A673 (cell line): ENCODE data around the gene APIP. TPM values are rescaled to one million over a fixed set of nuclear protein-coding genes. Genes with fewer than 3 reads are reported as not detected.

Experiments used
- BruUV-seq: library from RNA; stranded (reverse); fragments of 400-500 nt; replicated peaks from 2 replicates; lab custom pipeline; 2021; lab: Mats Ljungman, UMichigan
- CTCF ChIA-PET: fragments of 300-600 bp; sonication (Branson Sonifier 250); formaldehyde crosslinking; loops from one replicate; lab custom pipeline; 2022; ENCODE audit warnings: antibody characterized with exemption; lab: Charles Lee
- POLR2A ChIA-PET: fragments of 300-600 bp; sonication (Branson Sonifier 250); formaldehyde crosslinking; loops from one replicate; lab custom pipeline; 2022; ENCODE audit warnings: antibody characterized with exemption; ENCODE audit not compliant: low non-redundant PET; lab: Charles Lee
- DNase-seq: peaks from one replicate; pipeline ENCODE4 v3.0.0-alpha.2; 2015; ENCODE audit warnings: low spot score
- H3K27ac ChIP-seq: fragments of 200-600 bp; sonication (generic); 2 replicates; pipeline ENCODE4 v1.5.1; 2016; ENCODE audit warnings: mixed run types, low read depth, mild to moderate bottlenecking, mixed read lengths, antibody characterized with exemption, low read length; ENCODE audit not compliant: poor library complexity, severe bottlenecking
- H3K27me3 ChIP-seq: fragments of 200-600 bp; sonication (generic); replicated peaks from 2 replicates; pipeline ENCODE4 v1.6.1; 2017; ENCODE audit warnings: mixed run types, low read depth, mild to moderate bottlenecking, mixed read lengths, antibody characterized with exemption, low read length; ENCODE audit not compliant: insufficient read depth, poor library complexity
- H3K36me3 ChIP-seq: fragments of 200-600 bp; sonication (generic); 2 replicates; pipeline ENCODE4 v1.6.1; 2016; ENCODE audit warnings: mixed run types, mild to moderate bottlenecking, mixed read lengths, antibody characterized with exemption, low read length; ENCODE audit not compliant: insufficient read depth, poor library complexity, severe bottlenecking
- H3K4me1 ChIP-seq: fragments of 200-600 bp; sonication (generic); 2 replicates; pipeline ENCODE4 v1.6.1; 2017; ENCODE audit warnings: mixed run types, mild to moderate bottlenecking, mixed read lengths, antibody characterized with exemption, low read length; ENCODE audit not compliant: insufficient read depth, poor library complexity, severe bottlenecking
- H3K4me3 ChIP-seq: fragments of 200-600 bp; sonication (generic); 2 replicates; pipeline ENCODE4 v1.5.1; 2016; ENCODE audit warnings: low read depth, mixed run types, mild to moderate bottlenecking, mixed read lengths, low read length; ENCODE audit not compliant: poor library complexity, severe bottlenecking
- H3K9me3 ChIP-seq: fragments of 200-600 bp; sonication (generic); 2 replicates; pipeline ENCODE4 v1.6.1; 2016; ENCODE audit warnings: mixed run types, low read depth, mild to moderate bottlenecking, mixed read lengths, antibody characterized with exemption, low read length; ENCODE audit not compliant: poor library complexity, severe bottlenecking
- EZH2 ChIP-seq: fragments of 200-600 bp; sonication (generic); IDR thresholded peaks from 2 replicates; pipeline ENCODE4 v1.6.1; 2017; ENCODE audit warnings: borderline replicate concordance, low read depth, mild to moderate bottlenecking, mixed read lengths, antibody characterized with exemption, low read length; ENCODE audit not compliant: poor library complexity, severe bottlenecking
- intact Hi-C: fragments of 100-400 bp; cut with micrococcal nuclease; formaldehyde crosslinking; loops from one replicate; pipeline ENCODE4 v1.10.0; 2022; ENCODE audit not compliant: unreplicated experiment
- total RNA-seq: library from RNA; stranded (reverse); gene quantifications from 2 replicates; pipeline ENCODE4 v1.2.3, GENCODE V29; 2021
- TF ChIP-seq, protein P1 (sequence below): fragments of 300-800, 200-600 bp; sonication (generic); conservative IDR thresholded peaks from 2 replicates; pipeline ENCODE4 v1.5.1; 2017; ENCODE audit warnings: low read depth, mild to moderate bottlenecking, antibody characterized with exemption, low read length, moderate library complexity, mixed read lengths

APIP gene
- total RNA-seq, 1 experiment from 2014 or later = 99.8 TPM

DNA sequence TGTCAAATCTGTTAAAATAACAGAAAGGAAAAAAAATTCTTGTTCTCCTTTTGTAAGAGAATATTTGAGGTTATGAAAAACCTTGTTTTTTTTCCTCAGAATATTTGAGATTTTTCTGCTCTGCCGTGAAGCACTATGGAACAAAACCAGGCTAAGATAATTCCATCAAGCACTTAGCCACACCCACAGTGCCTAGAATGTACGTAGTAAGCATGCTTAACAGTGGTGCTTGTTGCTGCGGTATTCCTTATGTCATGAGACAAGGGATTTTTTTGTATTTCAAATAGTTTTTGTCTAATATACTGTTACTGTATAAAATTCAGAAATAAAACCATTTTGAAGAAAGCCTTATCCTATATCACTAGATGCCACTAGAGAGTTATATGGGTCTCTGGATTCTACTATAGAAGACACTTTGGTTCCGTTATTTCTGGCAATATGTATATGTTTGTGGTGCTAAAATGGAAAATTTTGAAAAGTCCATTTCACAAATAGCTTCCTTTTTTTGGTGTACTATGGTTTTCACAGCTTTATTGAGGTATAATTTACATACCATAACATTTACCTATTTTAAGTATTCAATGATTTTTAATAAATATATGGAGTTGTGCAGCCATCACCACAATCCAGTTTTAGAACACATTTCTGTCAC lies 24.0 kb upstream of the APIP start:
- TF ChIP-seq EZH2 = no peak
- TF ChIP-seq, protein P1, sequence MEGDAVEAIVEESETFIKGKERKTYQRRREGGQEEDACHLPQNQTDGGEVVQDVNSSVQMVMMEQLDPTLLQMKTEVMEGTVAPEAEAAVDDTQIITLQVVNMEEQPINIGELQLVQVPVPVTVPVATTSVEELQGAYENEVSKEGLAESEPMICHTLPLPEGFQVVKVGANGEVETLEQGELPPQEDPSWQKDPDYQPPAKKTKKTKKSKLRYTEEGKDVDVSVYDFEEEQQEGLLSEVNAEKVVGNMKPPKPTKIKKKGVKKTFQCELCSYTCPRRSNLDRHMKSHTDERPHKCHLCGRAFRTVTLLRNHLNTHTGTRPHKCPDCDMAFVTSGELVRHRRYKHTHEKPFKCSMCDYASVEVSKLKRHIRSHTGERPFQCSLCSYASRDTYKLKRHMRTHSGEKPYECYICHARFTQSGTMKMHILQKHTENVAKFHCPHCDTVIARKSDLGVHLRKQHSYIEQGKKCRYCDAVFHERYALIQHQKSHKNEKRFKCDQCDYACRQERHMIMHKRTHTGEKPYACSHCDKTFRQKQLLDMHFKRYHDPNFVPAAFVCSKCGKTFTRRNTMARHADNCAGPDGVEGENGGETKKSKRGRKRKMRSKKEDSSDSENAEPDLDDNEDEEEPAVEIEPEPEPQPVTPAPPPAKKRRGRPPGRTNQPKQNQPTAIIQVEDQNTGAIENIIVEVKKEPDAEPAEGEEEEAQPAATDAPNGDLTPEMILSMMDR = peak; percentile 26; the same call in 1 of the 2 replicates
- Histone ChIP-seq H3K27ac (no peak overlapping the region), H3K4me3 (no peak overlapping the region), H3K9me3 (no peaks in the 10 kb centered on the region), H3K4me1 (peaks cover 7% of the 10 kb centered on the region), H3K36me3 (peaks cover 5% of the 10 kb centered on the region), H3K27me3 (no peaks in the 10 kb centered on the region)
- POLR2A ChIA-PET = no interaction called here
- intact Hi-C loops = no loop called here
- BruUV-seq = no TSS peak
- CTCF ChIA-PET = no interaction called here
- DNase-seq = no peak

GRCh38 chr11:34938611-34939010 lies 22.4 kb upstream of the APIP start:
- CTCF ChIA-PET = no interaction called here
- no peaks in the 10 kb centered on the region for H3K27me3 ChIP-seq
- no peaks in the 10 kb centered on the region for H3K9me3 ChIP-seq
- no peak overlapping the region for H3K4me3 ChIP-seq
- no peaks in the 10 kb centered on the region for H3K36me3 ChIP-seq
- POLR2A ChIA-PET = interaction anchor here (0.5 kb wide), 1 partner anchor 493 kb away, joined by 4 read pairs; no protein-coding TSS in a partner anchor
- TF ChIP-seq EZH2 = no peak
- TF ChIP-seq, protein P1 = no peak
- H3K27ac ChIP-seq = no peak overlapping the region
- H3K4me1 ChIP-seq = peaks cover 7% of the 10 kb centered on the region
- intact Hi-C loops = no loop called here
- BruUV-seq = no TSS peak
- no peak for DNase-seq

GRCh38 chr11:34936945-34937629 lies 20.9 kb upstream of the APIP start:
- CTCF ChIA-PET = no interaction called here
- Histone ChIP-seq H3K4me3 (no peak overlapping the region), H3K36me3 (peaks cover 4% of the 10 kb centered on the region), H3K27me3 (no peaks in the 10 kb centered on the region), H3K27ac (no peak overlapping the region), H3K4me1 (peaks cover 7% of the 10 kb centered on the region), H3K9me3 (no peaks in the 10 kb centered on the region)
- intact Hi-C loops = no loop called here
- BruUV-seq = no TSS peak
- POLR2A ChIA-PET = no interaction called here
- no peak for DNase-seq
- TF ChIP-seq EZH2 = no peak
- TF ChIP-seq, protein P1 = no peak
